ENCODE data around the gene LRBA. TPM values are rescaled to one million over a fixed set of nuclear protein-coding genes. Genes with fewer than 3 reads are reported as not detected.
A peak's percentile ranks its signal among the peaks of the same experiment; 100 is the strongest.

Gene LRBA
- total and polyA plus RNA-seq, 9 of the 15 experiments (the other 6 are each of a cell fraction or from before 2014, with no cell fraction given) = 24.2 to 88.7 (median 59.7) TPM

DNA sequence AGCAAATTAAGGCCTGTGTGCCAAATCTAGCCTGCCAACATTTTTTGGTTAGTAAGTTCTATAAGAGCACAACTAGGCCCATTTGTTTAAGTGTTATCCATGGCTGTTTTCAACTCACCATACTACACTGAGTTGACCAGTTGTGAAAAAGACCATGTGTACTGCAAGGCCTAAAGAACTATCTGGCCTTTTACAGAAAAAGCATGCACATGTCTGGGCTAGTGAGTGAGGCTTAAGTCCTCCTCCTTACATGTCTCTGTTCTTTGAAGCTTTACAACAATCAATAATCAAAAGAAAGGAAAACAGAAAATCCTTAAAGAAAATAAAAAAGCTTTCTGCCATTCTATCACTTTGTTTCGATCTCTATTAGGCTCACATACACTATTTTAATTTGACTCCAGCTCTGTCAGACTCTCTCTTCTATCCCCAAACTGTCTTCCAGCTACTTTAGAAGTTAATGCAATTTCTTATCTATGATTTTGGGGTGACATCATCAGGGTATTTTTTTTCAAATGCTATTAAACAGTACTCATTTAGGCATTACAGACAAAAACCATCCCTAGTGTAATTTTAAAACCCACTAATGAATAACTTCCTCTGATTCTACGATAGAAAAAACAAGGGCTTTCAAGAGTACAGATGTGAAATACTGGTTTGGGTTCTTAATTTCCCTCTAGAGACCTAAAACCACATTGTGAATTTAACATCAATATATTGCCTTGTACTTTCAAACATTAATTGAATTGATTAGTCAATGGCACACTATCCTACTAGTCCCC is 271.3 kb downstream of the LRBA start:
- Histone ChIP-seq H3K4me3 (no peak overlapping the region), H3K27ac (ENCODE audit: extremely low read depth, low read depth, low read length) (no peak overlapping the region), H3K9ac (ENCODE audit: insufficient read depth in 1 of 2, low read depth in 2 of 2, low read length in 2 of 2) (no peak overlapping the region), H2AFZ (ENCODE audit: low read depth, low read length) (no peak overlapping the region), H3K9me1 (ENCODE audit: control insufficient read depth, insufficient read depth, low read length) (no peaks in the 10 kb centered on the region), H3K79me2 (ENCODE audit: control insufficient read depth, insufficient read depth, low read length) (no peaks in the 10 kb centered on the region), H3K27me3 (ENCODE audit: control insufficient read depth in 2 of 2, insufficient read depth in 2 of 2, low read length in 2 of 2) (no peaks in the 10 kb centered on the region), H3K36me3 (ENCODE audit: control insufficient read depth, insufficient read depth, low read length) (0 out of 3 replicates have a peak, but pooled peaks cover 3% of the 10 kb centered on the region), H3K4me1 (replicated peaks in 1 of 2; ENCODE audit: control insufficient read depth in 2 of 2, insufficient read depth in 2 of 2, low read length in 2 of 2) (no peaks in the 10 kb centered on the region), H3K4me2 (ENCODE audit: insufficient read depth, low read length) (no peak overlapping the region), H3K9me3 (replicated peaks; ENCODE audit: control insufficient read depth, insufficient read depth, low read depth, low read length) (no peaks in the 10 kb centered on the region), H4K20me1 (replicated peaks; ENCODE audit: control insufficient read depth, insufficient read depth, low read length) (no peaks in the 10 kb centered on the region)
- DNase-seq (ENCODE audit: extremely low read depth in 1 of 4, low spot score in 3 of 4) = no peak
- ChIA-PET POLR2A (no interaction called here), CTCF (ENCODE audit: low intra/inter-chr PET ratio) (no interaction called here)
- ATAC-seq = peak; percentile 39; the same call in 2 of the 3 replicates
- WGBS (ENCODE audit: insufficient coverage, low coverage, missing lambda C conversion rate) = 67% methylated on average over 2 of the region's 2 CpGs
- BruUV-seq (replicated peaks) = no TSS peak
- intact Hi-C loops (cut with micrococcal nuclease) (no loop called here), in situ Hi-C loops (cut with MboI) (no loop called here)
- no peak for FAIRE-seq
- TF ChIP-seq ATF4 (CRISPR knock-in tag; IDR thresholded peaks at IDR 0.05) (no peak), HDAC8 (tag; IDR thresholded peaks at IDR 0.05) (no peak), HMG20B (CRISPR knock-in tag; IDR thresholded peaks at IDR 0.05) (no peak), MIER1 (IDR thresholded peaks at IDR 0.05; ENCODE audit: low read depth) (no peak), ZNF184 (CRISPR knock-in tag; IDR thresholded peaks at IDR 0.05) (no peak), RBM15 (IDR thresholded peaks at IDR 0.05; ENCODE audit: insufficient read depth, low read length) (no peak), OTX1 (CRISPR knock-in tag; IDR thresholded peaks at IDR 0.05) (no peak), FOXA3 (CRISPR knock-in tag; conservative IDR thresholded peaks at IDR 0.05 in 1 of 2, IDR thresholded peaks at IDR 0.05 in 1 of 2) (no peak), MEF2D (tag; conservative IDR thresholded peaks at IDR 0.05; ENCODE audit: low read depth) (no peak), CBX1 (IDR thresholded peaks at IDR 0.05; ENCODE audit: low read depth) (no peak), NCOR1 (IDR thresholded peaks at IDR 0.05) (no peak), SMARCA5 (IDR thresholded peaks at IDR 0.05) (no peak), ATF7 (IDR thresholded peaks at IDR 0.05) (peak; percentile 29; the same call in 1 of the 2 replicates), JUND (IDR thresholded peaks at IDR 0.05; ENCODE audit: borderline replicate concordance, low read depth, low read length) (no peak), JUND (tag; IDR thresholded peaks at IDR 0.05; ENCODE audit: borderline replicate concordance, low read depth, low read length) (peak; percentile 16; the same call in 1 of the 3 replicates), ZNF41 (CRISPR knock-in tag; conservative IDR thresholded peaks at IDR 0.05) (no peak), ZNF311 (CRISPR knock-in tag; IDR thresholded peaks at IDR 0.05) (no peak), FOXJ2 (tag; IDR thresholded peaks at IDR 0.05) (no peak), PBX2 (CRISPR knock-in tag; IDR thresholded peaks at IDR 0.05; ENCODE audit: low read depth) (no peak), PBX2 (tag; conservative IDR thresholded peaks at IDR 0.05; ENCODE audit: low read depth) (no peak)

Data from K562 (cell line).